Measurements from ENCODE around the gene CCDC9.
"Not testable (repeated sequence)": the region's sequence is repeated elsewhere in the genome, so short reads cannot be mapped to it uniquely, and the experiment has no call there.

Gene CCDC9

GRCh38 chr19:47232422-47233211, 23.7 kb upstream of the CCDC9 start:
- DNase-seq (ENCODE audit: low spot score) = no peak

DNA sequence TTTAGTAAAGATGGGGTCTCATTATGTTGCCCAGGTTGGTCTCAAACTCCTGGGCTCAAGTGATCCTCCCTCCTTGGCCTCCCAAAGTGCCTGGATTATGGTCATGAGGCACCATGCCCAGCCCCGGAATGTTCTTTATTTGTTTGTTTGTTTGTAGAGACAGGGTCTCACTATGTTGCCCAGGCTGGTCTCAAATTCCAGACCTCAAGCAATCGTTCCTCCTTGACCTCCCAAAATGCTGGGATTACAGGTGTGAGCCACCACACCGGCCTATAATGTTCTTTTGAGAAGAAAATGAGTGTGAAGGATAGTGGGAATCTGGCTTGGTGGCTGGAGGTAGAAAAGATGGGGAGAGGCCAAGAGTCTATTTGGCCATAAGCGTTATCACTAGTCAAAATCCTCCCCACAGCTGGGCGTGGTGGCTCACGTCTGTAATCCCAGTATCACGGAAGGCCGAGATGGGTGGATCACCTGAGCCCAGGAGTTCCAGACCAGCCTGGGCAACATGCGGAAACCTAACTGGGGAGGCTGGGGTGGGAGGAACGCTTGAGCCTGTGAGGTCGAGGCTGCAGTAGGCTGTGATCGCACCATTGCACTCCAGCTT, 20.2 kb upstream of the CCDC9 start:
- DNase-seq (ENCODE audit: low spot score) = no peak

- no peak for DNase-seq (ENCODE audit: low spot score)
Observed at GRCh38 chr19:47239152-47239551, 17.2 kb upstream of the CCDC9 start.

GRCh38 chr19:47239610-47240296, 16.6 kb upstream of the CCDC9 start:
- DNase-seq (ENCODE audit: low spot score) = no peak

- no peak for DNase-seq (ENCODE audit: low spot score)
Observed at GRCh38 chr19:47240556-47240955, 15.8 kb upstream of the CCDC9 start.

DNA sequence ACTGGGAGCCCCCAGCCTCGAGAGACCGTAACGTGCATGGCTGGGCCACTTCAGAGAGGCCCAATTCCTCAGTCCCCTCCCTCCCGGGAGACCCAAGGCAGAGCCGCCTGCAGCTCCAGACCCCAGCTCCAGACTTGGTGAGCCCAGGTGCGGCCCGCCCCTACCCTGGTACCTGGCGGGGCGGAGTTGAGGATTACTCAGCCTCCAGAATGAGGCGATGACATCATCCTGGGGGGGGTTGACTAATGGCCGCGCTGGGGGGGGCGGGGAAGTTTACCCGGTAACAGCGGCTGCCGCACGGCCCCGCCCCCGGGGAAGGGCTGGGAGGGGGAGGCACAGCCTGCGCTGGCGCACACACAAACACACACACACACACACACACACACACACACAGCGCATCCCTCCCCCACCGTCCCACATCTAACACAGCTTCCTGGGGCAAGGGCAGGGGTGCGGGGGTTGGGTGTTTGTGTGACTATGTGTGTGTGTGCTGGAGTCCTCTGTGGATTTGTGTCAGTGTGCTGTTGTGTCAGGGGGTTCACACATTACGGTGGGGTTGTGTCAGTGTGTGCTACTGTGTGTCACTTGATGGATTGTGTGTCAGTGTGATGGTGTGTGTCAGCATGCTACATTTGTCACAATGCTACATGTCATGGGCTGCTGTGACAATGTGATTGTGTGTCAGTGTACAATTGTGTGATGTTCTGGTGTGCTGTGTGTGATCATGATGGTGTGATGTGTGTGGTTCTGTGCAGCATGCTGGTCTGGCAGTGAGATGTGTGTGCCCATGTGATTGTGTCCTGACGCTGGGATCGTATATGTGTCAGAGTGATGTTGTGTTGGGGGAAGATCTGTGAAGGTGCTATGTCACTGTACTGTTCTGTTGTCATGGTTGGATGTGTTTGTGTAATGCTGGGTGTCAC, 15.1 kb upstream of the CCDC9 start:
- DNase-seq (ENCODE audit: low spot score) = no peak

- DNase-seq (ENCODE audit: low spot score) = no peak
Observed at GRCh38 chr19:47241919-47242577, 14.3 kb upstream of the CCDC9 start.

- DNase-seq (ENCODE audit: low spot score) = no peak
Observed at GRCh38 chr19:47243364-47243775, 13.0 kb upstream of the CCDC9 start.

DNA sequence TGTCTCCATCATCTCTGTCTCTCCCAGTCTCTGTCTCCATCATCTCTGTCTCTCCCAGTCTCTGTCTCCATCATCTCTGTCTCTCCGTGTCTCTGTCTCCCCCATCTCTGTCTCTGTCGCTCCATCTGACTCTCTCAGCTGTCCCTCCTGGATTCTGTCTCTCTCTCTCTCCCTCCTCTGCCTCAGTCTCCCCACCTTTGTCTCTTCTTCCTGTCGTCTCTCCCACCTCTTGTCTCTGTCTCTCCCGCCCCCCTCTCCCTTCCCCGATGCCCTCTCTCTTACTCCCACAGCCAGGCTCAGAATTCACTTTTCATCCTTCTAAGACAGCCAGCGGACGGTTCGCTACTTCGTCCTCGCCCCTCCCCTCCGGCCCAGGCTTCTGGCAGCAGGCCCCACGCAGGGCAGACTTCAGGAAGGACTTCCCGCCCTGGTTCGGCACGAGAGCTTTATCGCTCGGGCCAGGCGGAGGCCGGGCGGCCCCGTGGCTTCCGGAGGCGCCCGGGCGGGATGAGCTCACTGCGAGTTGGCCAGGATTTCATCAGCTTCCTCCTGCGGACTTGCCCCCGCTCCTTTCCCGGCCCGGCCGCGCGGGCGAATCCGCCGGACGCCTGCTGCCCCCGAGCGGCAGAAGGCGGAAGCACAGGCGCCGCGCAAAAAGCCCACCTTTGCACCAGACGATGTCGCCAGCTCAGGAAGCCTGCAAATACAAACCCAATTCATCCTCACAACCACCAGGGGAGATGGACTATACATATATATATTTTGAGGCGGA, 12.4 kb upstream of the CCDC9 start:
- DNase-seq (ENCODE audit: low spot score) = peak; percentile 91

- peak; percentile 60 for DNase-seq (ENCODE audit: low spot score)
Observed at GRCh38 chr19:47247308-47247990, 8.9 kb upstream of the CCDC9 start.

DNA sequence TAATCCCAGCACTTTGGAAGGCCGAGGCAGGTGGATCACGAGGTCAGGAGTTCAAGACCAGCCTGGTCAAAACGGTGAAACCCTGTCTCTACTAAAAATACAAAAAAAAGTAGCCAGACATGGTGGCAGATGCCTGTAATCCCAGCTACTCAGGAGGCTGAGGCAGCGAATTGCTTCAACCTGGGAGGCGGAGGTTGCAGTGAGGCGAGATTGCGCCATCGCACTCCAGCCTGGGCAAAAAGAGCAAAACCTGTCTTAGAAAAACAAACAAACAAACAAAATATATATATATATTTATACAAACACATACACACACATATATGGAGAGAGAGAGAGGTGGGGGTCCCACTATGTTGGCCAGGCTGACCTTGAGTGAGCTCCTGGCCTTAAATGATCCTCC, 3.3 kb upstream of the CCDC9 start:
- DNase-seq (ENCODE audit: low spot score) = not testable (repeated sequence)

DNA sequence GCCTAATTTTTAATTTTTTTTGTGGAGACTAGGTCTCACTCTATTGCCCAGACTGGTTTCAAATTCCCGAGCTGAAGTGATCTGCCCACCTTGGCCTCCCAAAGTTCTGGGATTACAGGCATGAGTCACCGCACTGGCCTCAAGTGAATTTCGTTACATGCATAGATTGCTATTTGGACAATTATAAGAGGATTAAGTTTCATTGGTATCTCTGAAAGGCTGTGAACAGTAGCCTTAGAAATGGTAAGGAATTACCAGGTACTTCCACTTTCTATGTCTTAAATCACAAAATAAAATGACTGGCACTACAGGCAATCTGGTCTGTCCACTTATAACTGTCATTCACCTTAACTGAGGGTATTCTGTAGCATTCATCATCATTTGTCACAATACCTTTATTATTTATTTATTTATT, 2.9 kb upstream of the CCDC9 start:
- DNase-seq (ENCODE audit: low spot score) = no peak

DNA sequence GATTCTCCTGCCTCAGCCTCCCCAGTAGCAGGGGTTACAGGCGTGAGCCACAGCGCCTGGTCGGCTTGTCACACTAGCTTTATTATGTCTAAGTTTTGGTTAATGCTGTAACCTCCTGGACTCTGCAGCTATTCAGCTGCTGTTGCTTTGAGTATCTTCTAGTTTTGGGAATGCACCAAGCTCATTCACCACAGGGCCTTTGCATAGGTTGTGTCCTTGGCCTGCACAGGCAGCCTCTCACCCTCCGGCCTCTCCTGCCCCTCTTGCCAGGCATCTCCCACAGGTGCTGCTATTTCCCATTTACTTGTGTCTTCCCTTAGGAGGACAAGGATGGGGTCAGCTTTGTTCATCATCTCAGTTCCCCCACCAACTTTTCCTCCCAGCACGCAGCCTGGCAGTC, 2.4 kb upstream of the CCDC9 start:
- no peak for DNase-seq (ENCODE audit: low spot score)

DNA sequence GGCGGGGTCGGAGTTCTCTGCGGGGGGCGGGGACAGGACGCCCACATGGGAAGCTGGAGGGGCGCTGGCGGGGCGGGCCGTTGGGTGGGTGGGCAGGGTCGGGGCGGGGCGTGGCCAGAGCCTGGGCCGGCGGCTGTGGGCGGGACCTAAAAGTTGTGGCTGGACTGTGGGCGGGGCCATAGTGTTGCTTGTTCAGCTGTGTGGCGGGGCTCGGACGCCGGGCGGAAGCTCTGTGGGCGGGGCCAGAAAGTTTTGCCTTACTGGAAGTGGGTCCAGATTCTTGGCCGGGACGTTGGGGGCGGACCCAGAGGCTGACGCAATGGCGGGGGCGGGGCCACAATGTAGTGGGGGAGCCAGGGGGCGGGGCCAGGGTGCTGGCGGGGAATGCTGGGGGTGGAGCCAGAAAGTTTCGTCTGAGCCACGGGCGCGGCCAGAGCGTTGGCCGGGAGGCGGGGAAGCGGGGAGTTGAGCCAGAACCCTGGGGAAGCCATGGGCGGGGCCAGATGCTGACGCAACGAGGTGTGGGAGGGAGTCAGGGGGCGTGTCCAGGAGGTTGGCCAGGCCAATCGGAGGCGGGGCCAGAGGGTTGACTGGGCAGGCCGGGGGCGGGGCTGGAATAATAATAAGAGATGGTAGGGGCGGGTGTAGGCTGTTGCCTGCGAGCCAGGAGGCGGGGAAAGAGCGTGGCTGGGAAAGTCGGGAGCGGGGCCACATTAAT, 527 bp downstream of the CCDC9 start:
- DNase-seq (ENCODE audit: low spot score) = peak; percentile 98

- DNase-seq (ENCODE audit: low spot score) = no peak
Observed at GRCh38 chr19:47257411-47258169, 1.3 kb downstream of the CCDC9 start.

- DNase-seq (ENCODE audit: low spot score) = no peak
Observed at GRCh38 chr19:47258434-47258833, 2.1 kb downstream of the CCDC9 start.

GRCh38 chr19:47258895-47259555, 2.7 kb downstream of the CCDC9 start:
- no peak for DNase-seq (ENCODE audit: low spot score)

DNA sequence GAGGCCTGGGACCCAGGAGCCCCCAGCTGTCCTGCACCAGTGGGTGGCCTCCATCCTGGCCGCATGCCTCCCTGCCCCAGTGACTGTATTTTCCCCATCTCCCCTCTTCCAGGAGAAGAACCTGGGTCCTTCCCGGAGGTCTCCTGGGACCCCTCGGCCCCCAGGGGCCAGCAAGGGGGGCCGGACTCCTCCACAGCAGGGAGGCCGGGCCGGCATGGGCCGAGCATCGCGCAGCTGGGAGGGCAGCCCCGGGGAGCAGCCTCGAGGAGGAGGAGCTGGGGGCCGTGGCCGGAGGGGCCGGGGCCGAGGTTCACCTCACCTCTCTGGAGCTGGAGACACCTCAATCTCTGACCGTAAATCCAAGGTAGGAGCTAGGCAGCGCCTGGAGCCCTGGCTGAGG, 4.2 kb downstream of the CCDC9 start:
- DNase-seq (ENCODE audit: low spot score) = no peak

All from HuH-7 (cell line).